HCT116 (cell line): Measurements from ENCODE around the gene SARS1.

Experiments
- ATF3 ChIP-seq: IDR thresholded peaks from 2 replicates; pipeline ENCODE4 v1.6.1; 2012
- EZH2 ChIP-seq: fragments of 200-600 bp; sonication (generic); IDR thresholded peaks from 2 replicates; pipeline ENCODE4 v1.6.1; 2017; ENCODE audit warnings: antibody characterized with exemption, mixed run types
- EZH2phosphoT487 ChIP-seq: fragments of 200-600 bp; IDR thresholded peaks from 2 replicates; pipeline ENCODE4 v1.6.1; 2018; ENCODE audit warnings: antibody characterized with exemption, borderline replicate concordance
- FOSL1 ChIP-seq: IDR thresholded peaks from 2 replicates; pipeline ENCODE4 v1.6.1; 2012; ENCODE audit warnings: low read depth
- JUND ChIP-seq: IDR thresholded peaks from 2 replicates; pipeline ENCODE4 v1.6.1; 2012
- POLR2AphosphoS5 ChIP-seq: IDR thresholded peaks from 2 replicates; pipeline ENCODE4 v1.6.1; 2011; ENCODE audit warnings: mild to moderate bottlenecking, low read depth, low read length, moderate library complexity
- RAD21 ChIP-seq: IDR thresholded peaks from 2 replicates; pipeline ENCODE4 v1.6.1; 2012; ENCODE audit warnings: low read depth, mild to moderate bottlenecking
- REST ChIP-seq: IDR thresholded peaks from 2 replicates; pipeline ENCODE4 v1.6.1; 2012; ENCODE audit warnings: low read depth
- TCF7L2 ChIP-seq: IDR thresholded peaks from 2 replicates; pipeline ENCODE4 v1.7.0; 2011; ENCODE audit warnings: borderline replicate concordance, inconsistent platforms; ENCODE audit not compliant: insufficient read depth, insufficient read length; ENCODE audit errors: extremely low read depth
- YY1 ChIP-seq: IDR thresholded peaks from 2 replicates; pipeline ENCODE4 v1.6.1; 2011; ENCODE audit warnings: low read length, low read depth, moderate library complexity, mild to moderate bottlenecking; ENCODE audit not compliant: insufficient replicate concordance; ENCODE audit errors: extremely low read depth
- TF ChIP-seq, protein P1 (sequence below), 3 experiments: fragments of 200-600 bp in 1 of 3; sonication (generic) in 1 of 3; IDR thresholded peaks in 2 of 3; conservative IDR thresholded peaks in 1 of 3; 2 replicates each; pipeline ENCODE4 v1.5.1; 2012 to 2017; ENCODE audit warnings: low read depth in 2 of 3, low read length in 2 of 3, antibody characterized with exemption in 1 of 3, borderline replicate concordance in 1 of 3, control low read depth in 1 of 3, mild to moderate bottlenecking in 1 of 3, mixed read lengths in 1 of 3, mixed run types in 1 of 3, moderate library complexity in 1 of 3; ENCODE audit not compliant: insufficient read depth in 1 of 3

DNA sequence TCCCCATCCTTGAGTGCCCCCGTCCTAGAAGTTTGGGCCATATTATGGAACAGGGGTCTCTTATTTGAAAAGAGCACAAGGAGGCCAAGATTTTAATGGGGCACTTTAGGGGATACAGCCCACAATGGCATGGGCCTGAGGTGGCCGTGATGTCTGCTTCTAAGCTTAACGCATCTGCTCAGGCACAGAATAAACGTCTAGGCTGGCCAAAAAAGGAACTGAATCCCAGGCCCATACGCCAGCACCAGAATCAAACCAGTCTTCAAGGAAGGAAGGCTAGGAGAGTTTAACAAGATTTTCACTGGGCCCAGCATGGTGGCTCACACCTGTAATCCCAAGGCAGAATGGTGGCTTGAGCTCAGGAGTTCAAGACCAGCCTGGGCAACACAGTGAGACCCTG is 9.2 kb upstream of the SARS1 start:
- TF ChIP-seq RAD21 (no peak), POLR2AphosphoS5 (no peak), EZH2 (no peak), TCF7L2 (no peak), REST (no peak), JUND (no peak), FOSL1 (no peak), EZH2phosphoT487 (no peak), YY1 (no peak), ATF3 (no peak)
- TF ChIP-seq, protein P1, sequence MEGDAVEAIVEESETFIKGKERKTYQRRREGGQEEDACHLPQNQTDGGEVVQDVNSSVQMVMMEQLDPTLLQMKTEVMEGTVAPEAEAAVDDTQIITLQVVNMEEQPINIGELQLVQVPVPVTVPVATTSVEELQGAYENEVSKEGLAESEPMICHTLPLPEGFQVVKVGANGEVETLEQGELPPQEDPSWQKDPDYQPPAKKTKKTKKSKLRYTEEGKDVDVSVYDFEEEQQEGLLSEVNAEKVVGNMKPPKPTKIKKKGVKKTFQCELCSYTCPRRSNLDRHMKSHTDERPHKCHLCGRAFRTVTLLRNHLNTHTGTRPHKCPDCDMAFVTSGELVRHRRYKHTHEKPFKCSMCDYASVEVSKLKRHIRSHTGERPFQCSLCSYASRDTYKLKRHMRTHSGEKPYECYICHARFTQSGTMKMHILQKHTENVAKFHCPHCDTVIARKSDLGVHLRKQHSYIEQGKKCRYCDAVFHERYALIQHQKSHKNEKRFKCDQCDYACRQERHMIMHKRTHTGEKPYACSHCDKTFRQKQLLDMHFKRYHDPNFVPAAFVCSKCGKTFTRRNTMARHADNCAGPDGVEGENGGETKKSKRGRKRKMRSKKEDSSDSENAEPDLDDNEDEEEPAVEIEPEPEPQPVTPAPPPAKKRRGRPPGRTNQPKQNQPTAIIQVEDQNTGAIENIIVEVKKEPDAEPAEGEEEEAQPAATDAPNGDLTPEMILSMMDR (IDR thresholded peaks at IDR 0.05 in 2 of 3, conservative IDR thresholded peaks at IDR 0.05 in 1 of 3; ENCODE audit: borderline replicate concordance in 1 of 3, insufficient read depth in 1 of 3, low read depth in 2 of 3, low read length in 2 of 3), result no peak
